Epithelial cell of esophagus (primary cell): Measurements from ENCODE around the gene P4HB.

ENCODE experiments used
- DNase-seq: peaks from one replicate; pipeline ENCODE4 v3.0.0; 2010; ENCODE audit warnings: low read depth
- H3K4me3 ChIP-seq: 2 replicates; pipeline ENCODE4 v1.5.1; 2011; ENCODE audit warnings: mild to moderate bottlenecking, low read length, control low read depth
- CTCF ChIP-seq: IDR thresholded peaks from 2 replicates; pipeline ENCODE4 v1.5.1; 2011; ENCODE audit warnings: low read depth, mild to moderate bottlenecking, low read length, control low read depth, inconsistent platforms; ENCODE audit not compliant: insufficient read depth; ENCODE audit errors: missing control alignments

P4HB gene

GRCh38 chr17:81901167-81902022, 41.1 kb upstream of the P4HB start:
- no peak for TF ChIP-seq CTCF
- no peak for DNase-seq
- no peak overlapping the region for H3K4me3 ChIP-seq

GRCh38 chr17:81900181-81900820, 40.0 kb upstream of the P4HB start:
- no peak overlapping the region for H3K4me3 ChIP-seq
- DNase-seq, result peak; percentile 65
- no peak for TF ChIP-seq CTCF

- H3K4me3 ChIP-seq, result no peak overlapping the region
- TF ChIP-seq CTCF, result no peak
- DNase-seq, result no peak
Measured at GRCh38 chr17:81899514-81900166, 39.3 kb upstream of the P4HB start.

- TF ChIP-seq CTCF, result no peak
- DNase-seq, result no peak
- H3K4me3 ChIP-seq, result no peak overlapping the region
Measured at GRCh38 chr17:81898885-81899284, 38.5 kb upstream of the P4HB start.

- peak; percentile 95 for DNase-seq
- TF ChIP-seq CTCF, result no peak
- H3K4me3 ChIP-seq, result no peak overlapping the region
Measured at GRCh38 chr17:81898029-81898866, 37.9 kb upstream of the P4HB start.

- no peak overlapping the region for H3K4me3 ChIP-seq
- TF ChIP-seq CTCF, result no peak
- no peak for DNase-seq
Measured at GRCh38 chr17:81895400-81895799, 35.1 kb upstream of the P4HB start.
